SKM-1 (cell line): ENCODE measurements around the gene KIF1B.

Experiments
- DNase-seq: peaks from one replicate; lab custom pipeline; 2025; ENCODE audit not compliant: unreplicated experiment; lab: John Stamatoyannopoulos, UW

The KIF1B gene

GRCh38 chr1:10209905-10210810, at the start of gene KIF1B:
TSS of gene KIF1B (plus strand) at chr1:10210570. CDS start at chr1:10232329, 21,759 bp downstream.
- DNase-seq = peak; percentile 80

- no peak for DNase-seq
Observed at GRCh38 chr1:10160907-10161490, 49.4 kb upstream of the KIF1B start.

- no peak for DNase-seq
Observed at GRCh38 chr1:10161541-10162290, 48.7 kb upstream of the KIF1B start.

- no peak for DNase-seq
Observed at GRCh38 chr1:10168912-10169514, 41.4 kb upstream of the KIF1B start.

GRCh38 chr1:10170239-10170574, 40.2 kb upstream of the KIF1B start:
- no peak for DNase-seq

GRCh38 chr1:10171105-10171767, 39.1 kb upstream of the KIF1B start:
- no peak for DNase-seq

GRCh38 chr1:10171995-10172669, 38.2 kb upstream of the KIF1B start:
- DNase-seq = no peak

- no peak for DNase-seq
Observed at GRCh38 chr1:10173582-10173981, 36.8 kb upstream of the KIF1B start.

- DNase-seq = no peak
Observed at GRCh38 chr1:10177876-10178275, 32.5 kb upstream of the KIF1B start.

- no peak for DNase-seq
Observed at GRCh38 chr1:10178597-10179405, 31.6 kb upstream of the KIF1B start.

- DNase-seq = no peak
Observed at GRCh38 chr1:10179406-10180091, 30.8 kb upstream of the KIF1B start.

GRCh38 chr1:10181154-10181553, 29.2 kb upstream of the KIF1B start:
- no peak for DNase-seq

- DNase-seq = no peak
Observed at GRCh38 chr1:10185759-10186158, 24.6 kb upstream of the KIF1B start.

GRCh38 chr1:10186331-10187025, 23.9 kb upstream of the KIF1B start:
- DNase-seq = no peak

GRCh38 chr1:10187026-10187334, 23.4 kb upstream of the KIF1B start:
- no peak for DNase-seq

GRCh38 chr1:10188133-10188650, 22.2 kb upstream of the KIF1B start:
- no peak for DNase-seq

- DNase-seq = no peak
Observed at GRCh38 chr1:10189659-10190058, 20.7 kb upstream of the KIF1B start.

- DNase-seq = no peak
Observed at GRCh38 chr1:10192263-10192662, 18.1 kb upstream of the KIF1B start.
